ENCODE results near the gene RAD51B.

DNA sequence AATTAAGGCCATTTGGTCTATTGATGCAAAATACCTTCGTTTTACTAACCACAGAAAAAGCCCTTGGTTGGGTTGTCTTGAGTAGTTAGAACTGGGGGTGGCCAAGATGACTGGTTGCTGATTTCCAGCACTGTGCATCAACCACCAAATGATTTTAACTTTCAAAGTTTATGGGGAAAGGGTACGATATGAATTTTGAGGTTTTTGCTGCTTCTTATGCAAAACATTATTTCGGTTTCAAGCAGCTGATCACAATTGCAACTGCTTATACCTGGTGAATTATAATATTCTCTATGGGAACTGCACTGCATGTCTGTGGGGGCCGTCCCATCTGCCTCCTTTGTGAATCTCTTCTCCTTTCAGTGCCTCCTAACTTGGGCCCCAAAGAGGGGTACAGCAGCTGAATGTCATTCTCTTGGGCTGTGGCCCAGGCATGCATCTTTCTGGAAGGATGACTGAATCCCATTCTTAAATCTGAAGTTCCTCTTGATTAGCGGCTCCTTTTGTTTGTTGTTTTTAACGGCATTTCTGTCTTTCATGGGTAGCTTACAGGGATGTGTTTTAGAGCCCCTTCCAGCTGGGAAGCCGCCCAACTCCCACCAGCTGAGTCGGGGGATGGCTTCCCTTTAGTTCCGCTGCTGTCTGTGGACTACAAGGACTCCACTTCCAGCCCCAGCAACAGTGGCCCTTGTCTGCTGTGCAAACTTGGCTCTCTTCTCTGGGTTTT, 493.5 kb downstream of the RAD51B start:
- TF ChIP-seq, protein P1, sequence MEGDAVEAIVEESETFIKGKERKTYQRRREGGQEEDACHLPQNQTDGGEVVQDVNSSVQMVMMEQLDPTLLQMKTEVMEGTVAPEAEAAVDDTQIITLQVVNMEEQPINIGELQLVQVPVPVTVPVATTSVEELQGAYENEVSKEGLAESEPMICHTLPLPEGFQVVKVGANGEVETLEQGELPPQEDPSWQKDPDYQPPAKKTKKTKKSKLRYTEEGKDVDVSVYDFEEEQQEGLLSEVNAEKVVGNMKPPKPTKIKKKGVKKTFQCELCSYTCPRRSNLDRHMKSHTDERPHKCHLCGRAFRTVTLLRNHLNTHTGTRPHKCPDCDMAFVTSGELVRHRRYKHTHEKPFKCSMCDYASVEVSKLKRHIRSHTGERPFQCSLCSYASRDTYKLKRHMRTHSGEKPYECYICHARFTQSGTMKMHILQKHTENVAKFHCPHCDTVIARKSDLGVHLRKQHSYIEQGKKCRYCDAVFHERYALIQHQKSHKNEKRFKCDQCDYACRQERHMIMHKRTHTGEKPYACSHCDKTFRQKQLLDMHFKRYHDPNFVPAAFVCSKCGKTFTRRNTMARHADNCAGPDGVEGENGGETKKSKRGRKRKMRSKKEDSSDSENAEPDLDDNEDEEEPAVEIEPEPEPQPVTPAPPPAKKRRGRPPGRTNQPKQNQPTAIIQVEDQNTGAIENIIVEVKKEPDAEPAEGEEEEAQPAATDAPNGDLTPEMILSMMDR (IDR thresholded peaks at IDR 0.05; ENCODE audit: low read length): no peak
- no peak for TF ChIP-seq EZH2phosphoT487 (IDR thresholded peaks at IDR 0.05; ENCODE audit: low read length)
